IMR-90 (cell line): ENCODE data around the gene CFL2. TPM values are rescaled to one million over a fixed set of nuclear protein-coding genes. Genes with fewer than 3 reads are reported as not detected.

Experiments
- ATAC-seq: fragments of 200-7000 bp; cut with Tn5 transposase; 2 replicates; pipeline ENCODE4 v1.9.1; 2020; ENCODE audit warnings: low read depth, mild to moderate bottlenecking, moderate library complexity
- BruUV-seq: library from RNA; stranded (reverse); fragments of 400-500 nt; replicated peaks from 2 replicates; lab custom pipeline; 2021; lab: Mats Ljungman, UMichigan
- CTCF ChIA-PET: fragments of 300-600 bp; formaldehyde crosslinking; extraction: SDS; loops from one replicate; lab custom pipeline; 2021; ENCODE audit warnings: antibody characterized with exemption; lab: Yijun Ruan, JAX
- POLR2A ChIA-PET: fragments of 300-600 bp; sonication (Branson Sonifier 250); formaldehyde crosslinking; loops from one replicate; lab custom pipeline; 2022; ENCODE audit warnings: antibody characterized with exemption; ENCODE audit not compliant: unreplicated experiment; lab: Charles Lee
- DNase-seq: peaks from one replicate; pipeline ENCODE4 v3.0.0; 2013
- H2AFZ ChIP-seq: replicated peaks from 2 replicates; pipeline ENCODE3; 2013; ENCODE audit warnings: low read length, mild to moderate bottlenecking; ENCODE audit not compliant: poor library complexity
- H2AK5ac ChIP-seq: 2 replicates; pipeline ENCODE4 v1.6.1; 2013; ENCODE audit warnings: low read depth, low read length, inconsistent platforms
- H2AK9ac ChIP-seq: replicated peaks from 2 replicates; pipeline ENCODE3; 2013; ENCODE audit warnings: mild to moderate bottlenecking, low read depth, low read length, moderate library complexity; ENCODE audit not compliant: poor library complexity
- H2BK120ac ChIP-seq: 2 replicates; pipeline ENCODE4 v1.6.1; 2013; ENCODE audit warnings: low read depth, low read length, inconsistent platforms
- H2BK15ac ChIP-seq: 3 replicates; pipeline ENCODE4 v1.6.1; 2013; ENCODE audit warnings: low read depth, low read length, inconsistent platforms
- H2BK20ac ChIP-seq: 2 replicates; pipeline ENCODE4 v1.6.1; 2013; ENCODE audit warnings: low read depth, mild to moderate bottlenecking, inconsistent platforms, low read length, moderate library complexity
- H2BK5ac ChIP-seq: 2 replicates; pipeline ENCODE4 v1.6.1; 2013; ENCODE audit warnings: mild to moderate bottlenecking, low read depth, low read length, inconsistent platforms; ENCODE audit not compliant: poor library complexity, severe bottlenecking
- H3K14ac ChIP-seq: replicated peaks from 2 replicates; pipeline ENCODE4 v1.6.1; 2013; ENCODE audit warnings: low read depth, low read length, inconsistent platforms
- H3K18ac ChIP-seq: 2 replicates; pipeline ENCODE4 v1.6.1; 2013; ENCODE audit warnings: low read depth, low read length, control low read depth
- H3K23ac ChIP-seq: 2 replicates; pipeline ENCODE4 v1.6.1; 2013; ENCODE audit warnings: low read depth, low read length, inconsistent platforms
- H3K27ac ChIP-seq: 2 replicates; pipeline ENCODE4 v1.5.1; 2013; ENCODE audit warnings: mild to moderate bottlenecking, control low read depth, low read length; ENCODE audit not compliant: insufficient read depth
- H3K27me3 ChIP-seq: 2 replicates; pipeline ENCODE4 v1.6.1; 2013; ENCODE audit warnings: low read length; ENCODE audit not compliant: control insufficient read depth, insufficient read depth
- H3K36me3 ChIP-seq: 2 replicates; pipeline ENCODE4 v1.6.1; 2013; ENCODE audit warnings: low read length, mixed read lengths; ENCODE audit not compliant: control insufficient read depth, insufficient read depth
- H3K4ac ChIP-seq: 2 replicates; pipeline ENCODE4 v1.6.1; 2013; ENCODE audit warnings: low read depth, low read length, inconsistent platforms
- H3K4me1 ChIP-seq: 2 replicates; pipeline ENCODE4 v1.6.1; 2013; ENCODE audit warnings: low read length, mixed read lengths; ENCODE audit not compliant: control insufficient read depth, insufficient read depth
- H3K4me2 ChIP-seq: 2 replicates; pipeline ENCODE4 v1.6.1; 2013; ENCODE audit warnings: low read depth, mild to moderate bottlenecking, control low read depth, low read length, moderate library complexity
- H3K4me3 ChIP-seq: 2 replicates; pipeline ENCODE4 v1.5.1; 2013; ENCODE audit warnings: low read depth, mild to moderate bottlenecking, control low read depth, low read length, moderate library complexity; ENCODE audit not compliant: insufficient read depth
- H3K56ac ChIP-seq: 2 replicates; pipeline ENCODE4 v1.6.1; 2013; ENCODE audit warnings: low read length, inconsistent platforms; ENCODE audit not compliant: insufficient read depth; ENCODE audit errors: extremely low read depth
- H3K79me1 ChIP-seq, 2 experiments: 2 replicates each; pipeline ENCODE4 v1.6.1; 2013; ENCODE audit warnings: low read length in 2 of 2, inconsistent platforms in 1 of 2, low read depth in 1 of 2
- H3K9ac ChIP-seq: 2 replicates; pipeline ENCODE4 v1.6.1; 2013; ENCODE audit warnings: low read depth, low read length, control low read depth
- H3K9me1 ChIP-seq: 2 replicates; pipeline ENCODE4 v1.6.1; 2013; ENCODE audit warnings: low read length, inconsistent platforms; ENCODE audit not compliant: insufficient read depth
- H3K9me3 ChIP-seq: 2 replicates; pipeline ENCODE4 v1.6.1; 2013; ENCODE audit warnings: low read length; ENCODE audit not compliant: control insufficient read depth, insufficient read depth
- H4K20me1 ChIP-seq: 2 replicates; pipeline ENCODE4 v1.6.1; 2013; ENCODE audit warnings: low read length, inconsistent platforms; ENCODE audit not compliant: insufficient read depth
- H4K5ac ChIP-seq: 2 replicates; pipeline ENCODE4 v1.6.1; 2013; ENCODE audit warnings: mild to moderate bottlenecking, low read depth, low read length, control low read depth
- H4K8ac ChIP-seq, 2 experiments: 2 replicates each; pipeline ENCODE4 v1.6.1; 2013; ENCODE audit warnings: low read depth in 2 of 2, low read length in 2 of 2, control low read depth in 1 of 2, inconsistent platforms in 1 of 2
- H4K91ac ChIP-seq: 2 replicates; pipeline ENCODE4 v1.6.1; 2013; ENCODE audit warnings: low read depth, low read length, inconsistent platforms; ENCODE audit not compliant: insufficient read depth
- MAFK ChIP-seq: IDR thresholded peaks from 2 replicates; pipeline ENCODE4 v1.6.1; 2012; ENCODE audit warnings: low read depth, low read length, improper control_type of control experiment
- WGBS, 2 experiments: methylation state at CpG; one replicate each; pipeline versions ENCODE4 v1.1.5 to v1.1.7; 2013; ENCODE audit warnings: missing lambda C conversion rate in 2 of 2; ENCODE audit not compliant: insufficient read length in 1 of 2; ENCODE audit errors: extremely low coverage in 2 of 2; 5-methylcytosine and 5-hydroxymethylcytosine counted together
- dilution Hi-C: fragments of 300-500 bp; cut with HindIII; formaldehyde crosslinking; loops from one replicate; pipeline ENCODE4 v1.14.3; 2018; ENCODE audit warnings: low sequenced_read_pairs; ENCODE audit not compliant: unreplicated experiment
- in situ Hi-C: fragments of 300-500 bp; cut with MboI; formaldehyde crosslinking; loops from 3 replicates; pipeline ENCODE4 v1.14.3; 2019; ENCODE audit warnings: low sequenced_read_pairs, inconsistent platforms, mixed read lengths
- intact Hi-C: fragments of 100-400 bp; cut with micrococcal nuclease; formaldehyde crosslinking; loops from 2 replicates; pipeline ENCODE4 v1.10.0; 2022
- polyA plus RNA-seq, 3 experiments: library from polyadenylated mRNA; depleted of rRNA; stranded (reverse); fragments of >200 nt; gene quantifications; 2 replicates each; pipeline ENCODE4 v1.2.3, GENCODE V29; 2012; ENCODE audit warnings: low replicate concordance in 1 of 3
- total RNA-seq: library from RNA; depleted of rRNA; stranded (reverse); fragments of >200 nt; gene quantifications from 2 replicates; pipeline ENCODE4 v1.2.3, GENCODE V29; 2012

The CFL2 gene
- total and polyA plus RNA-seq, 2 of the 4 experiments (the other 2 are of a cell fraction): 106 to 151 TPM

DNA sequence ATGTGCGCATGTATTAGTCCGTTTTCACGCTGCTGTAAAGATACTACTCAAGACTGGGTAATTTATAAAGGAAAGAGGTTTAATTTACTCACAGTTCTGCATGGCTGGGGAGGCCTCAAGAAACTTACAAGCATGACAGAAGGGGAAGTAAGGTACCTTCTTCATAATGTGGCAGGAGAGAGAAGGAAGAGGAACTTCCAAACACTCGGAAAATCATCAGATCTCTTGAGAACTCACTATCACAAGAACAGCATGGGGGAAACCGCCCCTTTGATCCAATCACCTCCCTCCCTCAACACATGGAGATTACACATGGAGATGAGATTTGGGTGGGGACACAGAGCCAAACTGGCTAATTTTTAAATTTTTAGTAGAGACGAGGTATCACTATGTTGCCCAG, 42.7 kb downstream of the CFL2 start:
- Histone ChIP-seq H4K91ac (no peak overlapping the region), H3K4me1 (no peaks in the 10 kb centered on the region; the same call in 1 of the 2 replicates), H3K4me2 (no peak overlapping the region), H4K20me1 (no peaks in the 10 kb centered on the region), H3K9ac (no peak overlapping the region), H3K9me1 (peaks cover 8% of the 10 kb centered on the region; the same call in 1 of the 2 replicates), H3K9me3 (no peaks in the 10 kb centered on the region), H2AFZ (no peak overlapping the region), H3K36me3 (no peaks in the 10 kb centered on the region), H2BK5ac (no peak overlapping the region), H2AK5ac (no peak overlapping the region), H3K18ac (no peak overlapping the region), H2AK9ac (no peak overlapping the region), H4K8ac (no peak overlapping the region), H3K14ac (no peak overlapping the region), H2BK15ac (no peak overlapping the region; the same call in 2 of the 3 replicates), H2BK120ac (no peak overlapping the region), H3K23ac (no peak overlapping the region), H3K27ac (no peak overlapping the region), H3K4me3 (no peak overlapping the region), H3K56ac (no peak overlapping the region), H3K27me3 (no peaks in the 10 kb centered on the region), H3K4ac (no peak overlapping the region), H3K79me1 (no peaks in the 10 kb centered on the region), H4K5ac (no peak overlapping the region), H2BK20ac (peak overlapping the region; percentile 20; the same call in 1 of the 2 replicates)
- ChIA-PET CTCF (interaction anchor here (3.5 kb wide), 1 partner anchor 51 kb away, joined by 9 read pairs; no protein-coding TSS in a partner anchor), POLR2A (no interaction called here)
- no TSS peak for BruUV-seq
- in situ Hi-C loops: loop anchor here (25.0 kb wide), 1 partner anchor 741 kb away; the partner anchor contains the start of gene NFKBIA
- intact Hi-C loops: loop anchor here (1.0 to 5.0 kb wide), 4 partner anchors 52 to 751 kb away; partner anchors contain the start of gene BAZ1A
- WGBS, 2 experiments: no CpG with 5 or more reads among the region's 6 CpGs
- no peak for TF ChIP-seq MAFK
- ATAC-seq (no peak), DNase-seq (no peak)
- dilution Hi-C loops: no loop called here
